ENCODE data around the gene PXN. TPM values are rescaled to one million over a fixed set of nuclear protein-coding genes. Genes with fewer than 3 reads are reported as not detected.

The PXN gene
- total RNA-seq, 1 donor from 2014 or later: 166 TPM

GRCh38 chr12:120175062-120175461 lies 90.5 kb downstream of the PXN start:
- DNase-seq (ENCODE audit: low spot score): no peak

GRCh38 chr12:120172053-120172452 lies 93.5 kb downstream of the PXN start:
- no peak for DNase-seq (ENCODE audit: low spot score)

GRCh38 chr12:120170631-120171030 lies 94.9 kb downstream of the PXN start:
- DNase-seq (ENCODE audit: low spot score): no peak

- DNase-seq (ENCODE audit: low spot score): no peak
Observed at GRCh38 chr12:120169946-120170345, 95.6 kb downstream of the PXN start.

- no peak for DNase-seq (ENCODE audit: low spot score)
Observed at GRCh38 chr12:120168337-120168736, 97.2 kb downstream of the PXN start.

- no peak for DNase-seq (ENCODE audit: low spot score)
Observed at GRCh38 chr12:120167529-120168095, 97.9 kb downstream of the PXN start.

GRCh38 chr12:120164293-120164692 lies 101.2 kb downstream of the PXN start:
- DNase-seq (ENCODE audit: low spot score): no peak

- DNase-seq (ENCODE audit: low spot score): no peak
Observed at GRCh38 chr12:120162763-120163162, 102.8 kb downstream of the PXN start.

- no peak for DNase-seq (ENCODE audit: low spot score)
Observed at GRCh38 chr12:120161852-120162251, 103.7 kb downstream of the PXN start.

Other genes starting within 250 kb of the PXN start
- 47.5 TPM for gene RAB35, start 149.0 kb downstream of the PXN start, total RNA-seq
- gene GCN1, start 71.0 kb downstream of the PXN start, total RNA-seq: 114 TPM
- gene RPLP0, start 64.6 kb downstream of the PXN start, total RNA-seq: 2,124 TPM
- gene RNU4-2, start 26.2 kb upstream of the PXN start, total RNA-seq: 8,888 TPM
- 1,538 TPM for gene RNU4-1, start 27.5 kb upstream of the PXN start, total RNA-seq
- gene SIRT4, start 36.6 kb upstream of the PXN start, total RNA-seq: not detected
- gene PLA2G1B, start 62.0 kb upstream of the PXN start, total RNA-seq: not detected
- 1.4 TPM for gene MSI1, start 103.4 kb upstream of the PXN start, total RNA-seq
- gene COX6A1, start 172.4 kb upstream of the PXN start, total RNA-seq: 321 TPM
- 15.8 TPM for gene TRIAP1, start 180.7 kb upstream of the PXN start, total RNA-seq
- 22.5 TPM for gene GATC, start 180.7 kb upstream of the PXN start, total RNA-seq
- 155 TPM for gene SRSF9, start 204.0 kb upstream of the PXN start, total RNA-seq
- 313 TPM for gene DYNLL1, start 230.4 kb upstream of the PXN start, total RNA-seq

Measured in ureter (tissue), 1 donor.